ENCODE measurements around the gene CPEB4. TPM values are rescaled to one million over a fixed set of nuclear protein-coding genes. Genes with fewer than 3 reads are reported as not detected.

The CPEB4 gene
- total RNA-seq, 4 donors from 2014 or later = 33.2 to 51.6 (median 44.8) TPM

DNA sequence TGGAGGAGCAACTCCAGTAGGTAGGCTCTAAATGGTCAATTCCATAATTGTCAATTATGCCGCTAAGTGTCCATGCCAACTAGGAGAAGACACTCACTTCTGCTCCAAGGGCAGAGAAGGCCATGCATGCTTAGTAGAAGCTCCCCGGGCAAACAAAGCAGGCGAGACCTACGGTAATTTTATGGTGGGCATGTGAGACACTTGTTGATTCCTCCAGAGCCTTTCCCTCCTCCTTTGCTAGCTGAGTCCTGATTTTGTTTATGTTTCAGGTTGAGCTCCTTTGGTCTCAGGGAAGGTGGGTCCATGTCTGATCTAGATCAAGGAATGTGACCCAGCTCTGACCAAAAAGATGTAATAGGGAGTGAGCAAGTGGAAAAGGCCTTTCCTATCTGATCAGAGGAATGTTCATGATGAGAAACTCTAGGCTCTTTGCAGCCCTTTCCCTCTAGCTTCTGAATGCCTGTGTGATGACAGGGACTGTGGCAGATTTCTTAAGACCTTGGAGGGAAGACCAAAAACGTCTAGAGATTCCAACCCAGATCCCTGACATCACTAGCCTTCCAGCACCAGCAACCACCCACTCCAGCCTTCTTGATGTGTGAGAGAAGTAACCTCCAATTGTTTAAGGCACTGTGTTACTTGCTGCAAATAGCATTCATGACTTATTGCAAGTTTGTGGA, 7.7 kb upstream of the CPEB4 start:
- no peak overlapping the region for H3K4me3 ChIP-seq
- TF ChIP-seq, protein P1, sequence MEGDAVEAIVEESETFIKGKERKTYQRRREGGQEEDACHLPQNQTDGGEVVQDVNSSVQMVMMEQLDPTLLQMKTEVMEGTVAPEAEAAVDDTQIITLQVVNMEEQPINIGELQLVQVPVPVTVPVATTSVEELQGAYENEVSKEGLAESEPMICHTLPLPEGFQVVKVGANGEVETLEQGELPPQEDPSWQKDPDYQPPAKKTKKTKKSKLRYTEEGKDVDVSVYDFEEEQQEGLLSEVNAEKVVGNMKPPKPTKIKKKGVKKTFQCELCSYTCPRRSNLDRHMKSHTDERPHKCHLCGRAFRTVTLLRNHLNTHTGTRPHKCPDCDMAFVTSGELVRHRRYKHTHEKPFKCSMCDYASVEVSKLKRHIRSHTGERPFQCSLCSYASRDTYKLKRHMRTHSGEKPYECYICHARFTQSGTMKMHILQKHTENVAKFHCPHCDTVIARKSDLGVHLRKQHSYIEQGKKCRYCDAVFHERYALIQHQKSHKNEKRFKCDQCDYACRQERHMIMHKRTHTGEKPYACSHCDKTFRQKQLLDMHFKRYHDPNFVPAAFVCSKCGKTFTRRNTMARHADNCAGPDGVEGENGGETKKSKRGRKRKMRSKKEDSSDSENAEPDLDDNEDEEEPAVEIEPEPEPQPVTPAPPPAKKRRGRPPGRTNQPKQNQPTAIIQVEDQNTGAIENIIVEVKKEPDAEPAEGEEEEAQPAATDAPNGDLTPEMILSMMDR (IDR thresholded peaks at IDR 0.05) = no peak
- no peak for TF ChIP-seq POLR2A (IDR thresholded peaks at IDR 0.05)
- no peaks in the 10 kb centered on the region for H3K9me3 ChIP-seq
- no peak overlapping the region for H3K27ac ChIP-seq
- WGBS, 2 donors = 74 to 82% methylated on average over 5 of the region's 5 CpGs
- DNase-seq = no peak
- intact Hi-C loops (cut with DNase I) = loop anchor here (10.0 kb wide), 1 partner anchor 96 kb away; no protein-coding TSS in a partner anchor
- no peaks in the 10 kb centered on the region for H3K27me3 ChIP-seq
- no peaks in the 10 kb centered on the region for H3K36me3 ChIP-seq
- peaks cover 12 to 40% (median 20%) of the 10 kb centered on the region in 3 donors for H3K4me1 ChIP-seq

DNA sequence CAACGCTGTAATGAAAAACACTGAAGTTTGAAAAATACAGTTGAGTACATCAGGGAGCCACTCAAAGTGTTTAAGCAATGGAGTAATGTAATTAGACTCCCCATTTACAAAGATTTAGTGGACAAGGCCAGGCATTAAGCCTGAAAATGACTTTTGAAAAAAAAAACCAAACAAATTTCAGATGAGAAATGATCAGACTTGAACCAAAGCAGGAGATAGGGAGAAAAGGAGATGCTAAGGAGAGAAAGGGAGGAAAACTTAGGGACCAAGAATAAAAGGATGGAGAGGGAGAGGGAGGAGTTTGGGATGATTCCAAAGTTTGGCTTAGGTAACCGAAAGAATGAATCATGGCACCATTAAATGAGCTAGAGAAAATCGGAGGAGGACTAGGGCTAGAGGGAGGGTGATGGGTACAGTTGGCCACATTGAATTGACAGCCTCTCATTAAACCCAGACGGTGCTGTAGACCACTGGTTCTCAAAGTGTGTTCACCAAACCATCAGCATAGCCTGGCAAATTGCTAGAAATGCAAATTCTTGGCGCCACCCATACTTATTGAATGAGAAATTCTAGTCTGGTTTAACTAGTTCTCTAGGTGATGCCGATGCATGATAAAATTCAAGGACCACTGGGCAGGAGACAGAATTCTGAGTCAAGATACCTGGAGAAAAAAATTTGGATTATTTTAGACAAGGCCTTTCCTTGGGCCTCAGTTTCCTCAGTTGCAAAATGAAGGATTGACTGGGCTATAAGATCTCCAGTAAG, 6.2 kb upstream of the CPEB4 start:
- intact Hi-C loops (cut with DNase I) = loop anchor here (10.0 kb wide), 1 partner anchor 97 kb away; no protein-coding TSS in a partner anchor
- no peak overlapping the region for H3K4me3 ChIP-seq
- no peaks in the 10 kb centered on the region for H3K9me3 ChIP-seq
- no peak for DNase-seq
- TF ChIP-seq POLR2A (IDR thresholded peaks at IDR 0.05) = no peak
- TF ChIP-seq, protein P1 (IDR thresholded peaks at IDR 0.05) = no peak
- H3K27ac ChIP-seq = no peak overlapping the region
- H3K36me3 ChIP-seq = no peaks in the 10 kb centered on the region
- no peaks in the 10 kb centered on the region for H3K27me3 ChIP-seq
- WGBS, 2 donors = 74 to 81% methylated on average over 6 of the region's 6 CpGs
- peaks cover 14 to 51% (median 22%) of the 10 kb centered on the region in 3 donors for H3K4me1 ChIP-seq

DNA sequence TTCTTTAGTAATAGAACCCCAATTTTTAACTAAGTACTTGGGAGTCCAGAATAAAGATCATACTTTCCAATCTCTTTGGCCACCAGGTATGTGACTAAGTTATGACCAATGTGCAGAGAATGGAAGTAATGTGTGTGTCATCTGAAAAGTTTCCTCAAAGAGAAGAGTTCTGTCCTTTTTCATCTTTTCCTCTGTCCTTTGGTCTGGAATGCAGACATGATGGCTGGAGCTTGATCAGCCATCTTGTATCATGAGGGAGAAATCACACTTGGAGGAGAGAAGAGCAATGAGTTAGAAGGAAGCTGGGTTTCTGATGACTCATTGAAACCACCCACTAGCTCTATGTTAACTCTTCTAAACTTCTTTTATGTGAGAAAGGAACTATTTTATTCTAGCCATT, 5.5 kb upstream of the CPEB4 start:
- intact Hi-C loops (cut with DNase I) = loop anchor here (10.0 kb wide), 1 partner anchor 98 kb away; no protein-coding TSS in a partner anchor
- no peaks in the 10 kb centered on the region for H3K27me3 ChIP-seq
- no peak overlapping the region for H3K4me3 ChIP-seq
- peaks cover 14 to 57% (median 27%) of the 10 kb centered on the region in 3 donors for H3K4me1 ChIP-seq
- no peak overlapping the region for H3K27ac ChIP-seq
- H3K36me3 ChIP-seq = no peaks in the 10 kb centered on the region
- no peak for DNase-seq
- no peaks in the 10 kb centered on the region for H3K9me3 ChIP-seq
- TF ChIP-seq, protein P1 (IDR thresholded peaks at IDR 0.05) = no peak
- no peak for TF ChIP-seq POLR2A (IDR thresholded peaks at IDR 0.05)

DNA sequence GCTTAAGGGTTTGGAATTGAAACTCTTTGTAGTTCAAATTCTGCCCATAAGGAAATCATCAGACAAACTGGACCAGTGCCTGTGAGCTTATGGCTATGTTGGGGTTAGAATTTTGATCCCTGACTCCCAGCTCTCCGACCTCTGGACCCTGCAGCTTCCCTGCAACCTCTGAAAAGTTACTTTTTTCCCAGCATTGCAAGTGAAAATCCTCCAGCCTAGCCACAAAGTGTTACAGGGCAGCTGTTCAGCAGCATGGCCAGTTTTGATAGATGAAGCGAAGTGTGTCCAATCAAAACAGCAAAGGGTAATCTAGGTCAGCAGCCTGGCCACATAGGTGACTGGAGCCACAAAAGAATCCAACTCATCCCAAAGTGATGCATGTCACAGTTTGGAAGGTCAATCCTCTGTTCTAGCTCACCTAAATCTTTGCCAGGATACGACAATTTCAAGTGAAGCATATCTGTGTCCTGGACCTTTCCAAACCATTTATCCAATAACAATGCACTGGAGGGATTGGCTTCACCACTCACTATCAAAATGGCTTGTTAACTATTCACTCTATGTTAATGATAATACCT, 4.7 kb upstream of the CPEB4 start:
- Histone ChIP-seq H3K4me3 (no peak overlapping the region), H3K36me3 (no peaks in the 10 kb centered on the region), H3K9me3 (no peaks in the 10 kb centered on the region), H3K27me3 (no peaks in the 10 kb centered on the region), H3K4me1 (peaks cover 14 to 53% (median 22%) of the 10 kb centered on the region in 3 donors), H3K27ac (peak overlapping the region in 2 of 4 donors; percentile 1 to 77)
- WGBS, 2 donors = 84 to 93% methylated on average over 3 of the region's 3 CpGs
- no peak for DNase-seq
- intact Hi-C loops (cut with DNase I) = loop anchor here (10.0 kb wide), 1 partner anchor 99 kb away; no protein-coding TSS in a partner anchor
- TF ChIP-seq, protein P1 (IDR thresholded peaks at IDR 0.05) = no peak
- no peak for TF ChIP-seq POLR2A (IDR thresholded peaks at IDR 0.05)

All from esophagus squamous epithelium (tissue), 5 donors.